GM21528 (cell line): ENCODE data around the gene LHB.

Experiments
- ATAC-seq: cut with Tn5 transposase; IDR thresholded peaks from one replicate; pipeline ENCODE4 v1.9.1; 2021; ENCODE audit warnings: mild to moderate bottlenecking, moderate library complexity; ENCODE audit not compliant: unreplicated experiment, low FRiP score

Gene LHB

DNA sequence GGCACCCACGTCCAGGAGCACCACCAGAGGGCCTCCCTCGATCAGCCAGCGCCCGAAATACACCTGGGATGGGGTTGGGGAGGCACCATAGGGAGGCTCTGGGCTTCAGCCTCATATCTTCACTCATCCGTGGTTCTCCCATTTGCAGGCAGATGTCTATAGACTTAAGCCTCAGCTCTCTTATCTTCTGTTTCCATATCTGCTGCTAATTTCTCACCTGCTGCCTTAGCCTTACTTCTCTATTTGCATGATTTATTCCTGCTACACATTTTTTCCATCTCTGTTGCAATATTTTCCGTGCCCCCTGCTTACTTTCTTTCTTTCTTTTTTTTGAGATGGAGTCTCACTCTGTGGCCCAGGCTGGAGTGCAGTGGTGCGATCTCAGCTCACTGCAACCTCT, 29.6 kb downstream of the LHB start:
- ATAC-seq, result no peak

DNA sequence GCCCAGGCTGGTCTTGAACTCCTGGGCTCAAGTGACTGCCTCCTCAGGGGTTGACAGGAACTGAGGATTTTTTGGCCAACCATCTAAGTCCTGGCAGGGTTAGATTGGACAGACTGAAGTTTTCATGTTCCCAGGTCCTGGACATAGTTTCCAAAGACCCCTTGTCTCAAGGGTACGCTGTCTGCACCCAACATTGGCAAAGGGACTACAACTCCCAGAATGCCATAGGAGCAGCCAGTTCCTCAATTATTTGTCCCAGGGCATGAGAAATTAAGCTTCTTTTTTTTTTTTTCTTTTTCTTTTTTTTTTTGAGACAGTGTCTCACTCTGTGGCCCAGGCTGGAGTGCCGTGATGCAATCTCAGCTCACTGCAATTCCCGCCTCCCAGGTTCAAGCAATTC, 30.7 kb downstream of the LHB start:
- ATAC-seq, result no peak

DNA sequence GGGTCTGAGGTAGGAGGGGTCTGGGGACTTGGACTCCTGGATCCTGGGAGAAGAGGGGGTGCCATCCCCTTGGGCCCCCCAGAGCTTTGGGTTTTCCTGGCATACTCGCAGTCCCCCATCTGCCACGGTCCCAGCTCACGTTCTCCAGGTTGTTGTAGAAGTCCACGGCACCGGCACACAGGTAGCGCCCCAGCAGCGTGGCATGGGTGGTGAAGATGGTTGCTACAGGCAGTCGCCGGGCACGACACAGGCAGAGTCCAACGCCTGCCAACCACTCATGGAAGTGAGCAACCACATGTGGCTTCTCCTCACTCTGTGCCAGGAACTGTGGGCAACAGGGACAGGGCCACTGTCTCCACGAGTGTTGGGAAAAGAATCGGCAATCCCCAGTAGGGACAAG, 31.2 kb downstream of the LHB start:
- ATAC-seq, result no peak

DNA sequence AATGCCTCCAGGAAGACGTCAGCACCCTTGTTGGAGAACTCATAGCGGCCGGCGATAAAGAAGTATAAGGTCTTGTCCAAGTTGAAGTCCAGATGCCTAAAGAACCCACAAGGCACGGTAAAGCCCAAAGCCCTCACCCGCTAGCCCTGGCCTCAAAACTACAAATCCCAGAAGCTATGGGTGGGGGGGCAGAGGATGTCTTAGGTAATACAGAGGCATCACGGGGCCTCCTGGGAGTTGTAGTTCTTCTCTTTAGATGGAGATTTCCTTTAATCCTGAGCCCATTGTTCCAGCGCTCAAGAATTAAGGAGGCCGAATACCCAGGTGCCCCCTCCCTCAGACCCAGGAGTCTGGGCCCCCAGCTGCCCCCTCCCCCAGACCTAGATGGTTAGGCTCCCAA, 34.6 kb downstream of the LHB start:
- no peak for ATAC-seq

DNA sequence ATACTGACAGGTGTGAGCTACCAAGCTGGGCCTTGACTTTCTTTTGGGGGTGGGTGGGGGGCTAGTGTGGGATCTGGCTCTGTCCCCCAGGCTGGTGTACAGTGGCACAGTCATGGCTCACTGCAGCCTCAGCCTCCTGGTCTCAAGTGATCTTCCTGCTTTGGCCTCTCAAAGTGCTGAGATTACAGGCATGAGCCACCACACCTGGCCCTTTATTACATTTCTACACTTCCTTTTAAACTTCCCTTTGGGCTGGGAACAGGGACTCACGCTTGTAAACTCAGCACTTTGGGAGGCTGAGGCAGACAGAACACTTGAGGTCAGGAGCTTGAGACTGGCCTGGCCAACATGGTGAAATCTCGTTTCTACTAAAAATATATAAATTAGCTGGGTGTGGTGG, 39.8 kb downstream of the LHB start:
- ATAC-seq, result no peak

DNA sequence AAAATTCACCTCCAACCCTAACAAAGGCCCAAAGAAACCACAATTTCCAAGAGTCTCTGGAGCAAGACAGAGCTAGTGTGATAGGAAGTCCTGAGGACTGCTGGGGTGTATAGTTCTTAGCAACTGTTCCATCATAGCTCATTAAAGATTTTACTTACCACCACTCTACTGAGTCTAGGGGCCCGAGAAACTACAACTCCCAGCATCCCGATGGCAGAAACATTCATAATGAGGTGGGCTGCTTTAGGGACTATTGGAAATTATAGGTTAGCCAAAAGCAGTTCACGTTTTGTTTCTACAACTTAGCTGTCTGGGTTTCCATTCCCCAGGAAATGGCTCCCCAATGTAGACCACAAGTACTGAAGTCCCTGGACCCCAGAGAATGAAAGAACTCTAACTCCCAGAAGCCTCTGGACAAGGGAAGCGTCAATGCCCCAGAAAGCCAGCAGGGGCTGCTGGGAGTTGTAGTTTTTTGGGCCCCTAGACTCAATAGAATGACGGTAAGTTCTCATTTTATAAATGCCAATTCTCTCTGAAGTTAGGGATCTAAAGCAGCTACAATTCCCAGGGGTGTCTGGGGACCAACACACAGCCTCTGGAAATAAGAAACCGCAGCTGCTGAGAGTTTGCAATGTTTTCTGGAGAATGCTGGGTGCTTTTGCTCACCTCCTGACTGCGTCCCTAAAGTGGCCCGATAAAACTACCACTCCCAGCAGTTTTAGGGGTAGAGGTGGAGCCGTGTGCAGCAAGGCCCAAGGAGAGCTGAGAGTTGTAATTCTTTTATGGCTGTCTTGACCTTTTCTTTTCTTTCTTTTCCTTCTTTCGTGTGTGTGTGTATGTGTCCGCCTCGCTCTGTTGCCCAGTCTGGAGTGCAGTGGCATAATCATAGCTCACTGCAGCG, 40.7 kb downstream of the LHB start:
- no peak for ATAC-seq

DNA sequence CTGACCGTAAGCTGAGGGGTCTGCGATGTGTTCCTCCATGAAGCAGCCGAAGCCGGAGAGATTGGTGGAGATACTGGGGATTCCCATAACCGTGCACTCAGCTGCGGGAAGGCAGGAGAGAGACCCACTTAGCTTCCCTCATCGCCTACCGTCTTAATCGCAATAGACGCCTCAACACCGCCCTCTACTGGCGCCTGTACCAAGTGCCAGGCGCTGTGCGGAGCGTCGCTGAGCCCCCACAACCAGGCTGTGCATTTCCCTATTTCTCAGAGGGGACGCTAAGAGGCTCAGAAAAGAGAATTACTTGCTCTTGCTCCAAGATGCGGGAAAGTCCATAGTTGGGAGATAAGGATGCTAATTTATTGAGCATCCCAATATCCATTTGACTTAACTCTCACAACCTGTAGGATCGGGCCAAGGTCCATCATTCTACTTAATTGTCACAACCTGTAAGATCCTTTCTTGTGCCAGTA, 45.9 kb downstream of the LHB start:
- ATAC-seq, result no peak

DNA sequence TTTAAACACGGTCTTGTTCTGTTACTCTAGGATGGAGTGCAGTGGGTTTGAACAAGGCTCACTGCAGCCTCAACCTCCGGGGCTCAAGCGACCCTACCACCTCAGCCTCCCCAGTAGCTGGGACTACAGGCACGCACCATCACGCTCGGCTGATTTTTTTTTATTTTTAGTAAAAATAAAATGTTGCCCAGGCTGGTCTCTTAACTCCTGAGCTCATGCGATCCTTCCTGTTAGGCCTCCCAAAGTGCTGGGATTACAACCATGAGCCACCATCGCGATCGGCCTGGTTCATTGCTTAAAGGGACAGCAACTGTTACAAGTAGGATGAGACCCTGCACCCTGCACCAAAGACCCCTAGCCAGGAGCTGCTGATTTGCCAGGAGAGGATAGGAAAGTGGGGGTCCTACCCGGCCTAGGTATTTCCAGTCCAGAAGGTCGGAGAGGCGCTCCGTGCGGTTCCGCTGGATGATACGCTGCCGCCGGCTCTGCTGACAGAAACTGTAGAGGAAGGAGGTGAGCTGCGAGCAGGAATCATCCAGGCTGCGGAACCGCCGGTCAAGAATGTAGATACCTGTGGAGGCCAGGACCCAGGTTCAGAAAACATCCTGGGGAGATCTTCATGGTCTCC, 46.6 kb downstream of the LHB start:
- no peak for ATAC-seq

DNA sequence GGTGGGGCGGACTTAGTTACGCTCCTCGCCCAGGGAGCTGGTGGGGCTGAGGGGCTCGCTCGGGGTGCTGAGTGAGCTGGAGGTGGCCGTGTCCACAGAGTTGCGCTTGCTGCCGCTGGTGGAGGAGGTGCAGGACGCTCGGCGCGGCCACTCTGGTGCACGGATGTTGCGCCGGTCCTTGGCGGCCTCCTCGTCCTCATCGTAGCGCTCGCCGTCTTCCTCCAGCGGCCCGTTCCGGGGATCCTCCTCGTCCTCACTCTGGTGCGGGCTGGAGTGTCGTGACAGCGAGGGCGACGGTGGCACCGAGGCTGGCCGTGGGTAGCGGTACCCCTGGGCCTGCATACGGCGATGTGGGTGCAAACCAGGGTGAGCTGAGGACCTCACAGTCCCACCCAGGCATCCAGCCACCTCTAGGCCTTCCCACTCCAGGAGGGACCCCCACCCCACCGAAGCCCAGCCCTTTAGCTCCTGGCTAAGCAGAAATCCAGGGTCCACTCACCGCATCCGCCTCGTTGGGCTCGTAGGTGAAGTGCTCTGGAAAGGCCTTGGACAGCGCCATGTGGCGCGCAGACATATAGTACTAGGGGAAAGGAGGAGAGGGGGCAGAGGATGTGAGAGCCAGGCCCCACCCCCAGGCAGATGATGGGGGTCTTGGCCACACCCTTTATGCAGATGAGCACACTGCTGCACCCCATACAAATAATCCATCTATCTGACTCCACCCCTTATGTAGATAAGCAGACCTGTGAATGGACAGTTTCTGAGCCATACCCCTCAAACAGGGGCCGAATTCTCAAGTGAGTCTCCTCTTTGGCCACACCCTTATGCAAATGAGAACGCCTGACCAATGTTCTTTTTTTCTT, 47.4 kb downstream of the LHB start:
- ATAC-seq, result no peak

DNA sequence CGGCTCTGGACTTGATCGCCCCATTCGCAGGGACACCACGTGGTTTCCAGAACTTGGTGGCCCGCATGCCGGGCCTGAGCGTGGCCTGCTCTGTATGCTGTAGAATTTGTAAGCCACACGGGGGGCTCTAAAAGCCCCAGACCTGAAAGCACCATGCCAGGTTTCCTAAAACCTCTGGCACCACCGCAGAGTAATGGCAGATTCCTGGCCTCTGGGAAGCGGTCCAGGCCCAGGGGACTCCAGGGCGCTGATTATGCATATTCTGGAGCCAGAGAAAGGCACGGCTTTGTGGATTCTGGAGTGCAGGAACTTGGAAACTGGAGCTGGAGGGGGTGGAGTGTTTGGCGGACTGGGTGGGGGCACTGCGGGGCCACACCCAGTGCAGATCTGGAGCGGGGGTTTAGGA, 48.1 kb downstream of the LHB start:
- ATAC-seq, result no peak

DNA sequence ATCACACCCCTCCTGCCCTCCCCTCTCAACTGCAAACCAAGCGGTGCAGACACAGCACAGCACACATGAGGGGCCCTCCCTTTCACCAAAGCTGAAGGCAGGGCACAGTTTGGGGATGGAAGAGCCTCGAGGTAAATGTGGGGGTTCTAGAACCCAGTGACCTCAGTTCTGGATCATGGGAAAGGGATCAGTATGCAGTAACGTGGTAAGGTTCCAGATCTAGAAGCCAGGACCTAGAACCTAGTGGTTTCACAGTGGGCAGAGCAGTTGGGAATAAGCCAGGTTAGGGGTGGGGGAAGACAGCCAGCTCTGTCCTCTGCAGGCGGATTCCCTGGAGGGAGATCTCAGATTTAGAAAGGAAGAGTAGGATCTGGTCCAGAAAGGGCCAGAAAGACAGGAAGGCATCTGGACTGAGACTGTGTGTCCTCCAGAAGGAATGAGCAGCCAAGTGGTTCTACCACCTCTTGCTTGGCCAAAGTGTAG, 48.7 kb downstream of the LHB start:
- no peak for ATAC-seq

DNA sequence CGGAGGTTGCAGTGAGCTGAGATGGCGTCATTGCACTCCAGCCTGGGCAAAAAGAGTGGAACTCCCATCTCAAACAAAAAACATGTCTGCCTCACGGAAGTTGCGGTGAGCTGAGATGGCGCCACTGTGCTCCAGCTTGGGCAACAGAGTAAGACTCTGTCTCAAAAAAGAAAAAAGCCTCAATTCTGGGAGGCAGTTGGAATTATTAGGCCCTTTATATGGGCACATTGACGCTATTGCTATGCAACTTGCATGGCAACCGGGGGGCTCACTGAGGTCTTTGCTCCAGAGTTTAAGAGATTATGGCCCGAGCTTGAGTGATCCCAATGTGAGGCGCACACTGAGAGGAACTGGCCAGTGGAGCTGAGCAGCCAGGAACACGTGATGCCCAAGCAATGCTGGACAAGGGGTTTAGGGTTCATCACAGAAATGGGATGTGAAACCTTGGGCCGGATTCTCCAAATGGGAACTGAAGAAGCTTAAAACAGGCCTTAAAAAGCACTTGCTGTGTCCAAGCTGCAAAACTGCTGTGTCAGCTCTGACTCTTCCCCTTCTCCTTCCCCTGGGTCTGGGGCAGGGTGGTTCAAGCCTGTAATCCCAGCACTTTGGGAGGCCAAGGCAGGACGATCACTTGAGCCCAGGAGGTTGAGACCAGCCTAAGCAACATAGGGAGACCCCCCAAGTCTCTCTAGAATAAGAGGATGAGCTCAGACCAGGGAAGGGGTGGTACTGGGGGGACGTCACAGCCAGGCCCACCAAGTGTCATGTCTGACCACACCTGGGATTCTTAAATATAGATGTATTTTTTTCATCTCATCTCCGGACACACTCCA, 49.3 kb downstream of the LHB start:
- no peak for ATAC-seq

DNA sequence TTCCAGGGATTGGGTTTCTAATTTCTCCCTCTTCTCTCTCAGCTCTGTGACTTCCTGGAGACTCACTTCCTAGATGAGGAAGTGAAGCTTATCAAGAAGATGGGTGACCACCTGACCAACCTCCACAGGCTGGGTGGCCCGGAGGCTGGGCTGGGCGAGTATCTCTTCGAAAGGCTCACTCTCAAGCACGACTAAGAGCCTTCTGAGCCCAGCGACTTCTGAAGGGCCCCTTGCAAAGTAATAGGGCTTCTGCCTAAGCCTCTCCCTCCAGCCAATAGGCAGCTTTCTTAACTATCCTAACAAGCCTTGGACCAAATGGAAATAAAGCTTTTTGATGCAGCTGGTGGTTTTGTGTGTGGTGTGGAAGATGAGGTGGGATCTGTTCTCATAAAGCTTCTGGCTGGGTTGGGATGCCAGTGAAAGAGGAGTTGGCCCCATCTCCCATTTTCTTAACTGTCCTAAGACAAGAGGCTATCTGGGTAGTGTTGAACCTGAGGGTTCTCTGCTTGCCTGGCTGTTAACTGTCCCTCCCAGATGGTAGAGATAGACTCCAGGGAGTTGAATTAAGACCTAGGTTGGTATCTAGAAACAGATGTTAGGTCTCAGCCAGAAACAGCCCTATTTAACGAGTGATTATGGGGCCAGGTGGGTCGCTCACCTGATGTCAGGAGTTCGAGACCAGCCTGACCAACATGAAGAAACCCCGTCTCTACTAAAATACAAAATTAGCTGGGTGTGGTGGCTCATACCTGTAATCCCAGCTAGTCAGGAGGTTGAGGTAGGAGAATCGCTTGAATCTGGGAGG, 50.1 kb downstream of the LHB start:
- ATAC-seq, result no peak
